GM20431 (cell line): ENCODE measurements around the gene ZNF277.
"Not testable (repeated sequence)": the region's sequence is repeated elsewhere in the genome, so short reads cannot be mapped to it uniquely, and the experiment has no call there.

Experiments used
- in situ Hi-C: fragments of 300-500 bp; cut with MseI, MboI; formaldehyde crosslinking; loops from one replicate; pipeline ENCODE4 v1.15.0; 2020; ENCODE audit warnings: low sequenced_read_pairs; ENCODE audit not compliant: unreplicated experiment

ZNF277 gene

GRCh38 chr7:112372101-112372500 lies 165.6 kb downstream of the ZNF277 start:
- in situ Hi-C loops = no loop called here

- in situ Hi-C loops = no loop called here
These were observed 171.1 kb downstream of the ZNF277 start for GRCh38 chr7:112377593-112377992.

- in situ Hi-C loops = no loop called here
These were observed 175.0 kb downstream of the ZNF277 start for GRCh38 chr7:112381311-112382091.

- in situ Hi-C loops = no loop called here
These were observed 177.3 kb downstream of the ZNF277 start for GRCh38 chr7:112383671-112384417.

- in situ Hi-C loops = no loop called here
These were observed 179.0 kb downstream of the ZNF277 start for GRCh38 chr7:112385516-112385915.

- in situ Hi-C loops = no loop called here
These were observed 180.1 kb downstream of the ZNF277 start for GRCh38 chr7:112386619-112387018.

- in situ Hi-C loops = no loop called here
These were observed 183.7 kb downstream of the ZNF277 start for GRCh38 chr7:112390167-112390566.

GRCh38 chr7:112391079-112391821 lies 184.8 kb downstream of the ZNF277 start:
- in situ Hi-C loops = not testable (repeated sequence)

GRCh38 chr7:112391841-112392286 lies 185.4 kb downstream of the ZNF277 start:
- in situ Hi-C loops = not testable (repeated sequence)
